ENCODE data around the gene TMEM255A.

The TMEM255A gene

GRCh38 chrX:120336899-120337298 is 25.6 kb upstream of the TMEM255A start:
- DNase-seq (ENCODE audit: extremely low spot score): no peak
- ChIA-PET CTCF (no interaction called here), POLR2A (no interaction called here)
- TF ChIP-seq ZNF384 (IDR thresholded peaks at IDR 0.05) (no peak), L3MBTL2 (conservative IDR thresholded peaks at IDR 0.05) (no peak), CTBP1 (IDR thresholded peaks at IDR 0.05; ENCODE audit: borderline replicate concordance) (no peak), FOXA1 (IDR thresholded peaks at IDR 0.05) (no peak), SUZ12 (IDR thresholded peaks at IDR 0.05) (no peak), TARDBP (IDR thresholded peaks at IDR 0.05) (no peak), NFRKB (IDR thresholded peaks at IDR 0.05) (no peak), ARNT (IDR thresholded peaks at IDR 0.05) (no peak), FOXM1 (IDR thresholded peaks at IDR 0.05; ENCODE audit: borderline replicate concordance) (no peak), SP1 (IDR thresholded peaks at IDR 0.05) (no peak), LEF1 (IDR thresholded peaks at IDR 0.05; ENCODE audit: borderline replicate concordance) (no peak), ELF4 (IDR thresholded peaks at IDR 0.05) (no peak), FOXK2 (IDR thresholded peaks at IDR 0.05) (no peak), PKNOX1 (IDR thresholded peaks at IDR 0.05) (no peak), HDGF (IDR thresholded peaks at IDR 0.05; ENCODE audit: borderline replicate concordance) (no peak), BHLHE40 (IDR thresholded peaks at IDR 0.05; ENCODE audit: borderline replicate concordance) (no peak)

- ChIA-PET POLR2A (no interaction called here), CTCF (no interaction called here)
- TF ChIP-seq FOXA1 (IDR thresholded peaks at IDR 0.05) (no peak), ELF4 (IDR thresholded peaks at IDR 0.05) (no peak), PKNOX1 (IDR thresholded peaks at IDR 0.05) (no peak), NFRKB (IDR thresholded peaks at IDR 0.05) (no peak), ARNT (IDR thresholded peaks at IDR 0.05) (no peak), SP1 (IDR thresholded peaks at IDR 0.05) (no peak), TARDBP (IDR thresholded peaks at IDR 0.05) (no peak), BHLHE40 (IDR thresholded peaks at IDR 0.05; ENCODE audit: borderline replicate concordance) (no peak), FOXK2 (IDR thresholded peaks at IDR 0.05) (no peak), CTBP1 (IDR thresholded peaks at IDR 0.05; ENCODE audit: borderline replicate concordance) (no peak)
- no peak for DNase-seq (ENCODE audit: extremely low spot score)
These were observed 24.0 kb upstream of the TMEM255A start for GRCh38 chrX:120335289-120335688.

- POLR2A ChIA-PET: no interaction called here
- CTCF ChIA-PET: no interaction called here
- TF ChIP-seq PKNOX1 (IDR thresholded peaks at IDR 0.05): no peak
- no peak for TF ChIP-seq FOXA1 (IDR thresholded peaks at IDR 0.05)
- TF ChIP-seq ZNF384 (IDR thresholded peaks at IDR 0.05): no peak
- TF ChIP-seq FOXM1 (IDR thresholded peaks at IDR 0.05; ENCODE audit: borderline replicate concordance): no peak
- no peak for DNase-seq (ENCODE audit: extremely low spot score)
These were observed 23.3 kb upstream of the TMEM255A start for GRCh38 chrX:120334603-120335002.

- ChIA-PET CTCF (no interaction called here), POLR2A (no interaction called here)
- DNase-seq (ENCODE audit: extremely low spot score): no peak
- TF ChIP-seq FOXK2 (IDR thresholded peaks at IDR 0.05) (no peak), SP1 (IDR thresholded peaks at IDR 0.05) (no peak), TARDBP (IDR thresholded peaks at IDR 0.05) (no peak), LEF1 (IDR thresholded peaks at IDR 0.05; ENCODE audit: borderline replicate concordance) (no peak), NFRKB (IDR thresholded peaks at IDR 0.05) (no peak), BHLHE40 (IDR thresholded peaks at IDR 0.05; ENCODE audit: borderline replicate concordance) (no peak), ZNF384 (IDR thresholded peaks at IDR 0.05) (no peak), ELF4 (IDR thresholded peaks at IDR 0.05) (no peak), PKNOX1 (IDR thresholded peaks at IDR 0.05) (no peak), CTBP1 (IDR thresholded peaks at IDR 0.05; ENCODE audit: borderline replicate concordance) (no peak), ARNT (IDR thresholded peaks at IDR 0.05) (no peak), FOXM1 (IDR thresholded peaks at IDR 0.05; ENCODE audit: borderline replicate concordance) (no peak)
These were observed 22.9 kb upstream of the TMEM255A start for GRCh38 chrX:120334151-120334550.

- TF ChIP-seq ZNF384 (IDR thresholded peaks at IDR 0.05) (no peak), TARDBP (IDR thresholded peaks at IDR 0.05) (no peak), HDGF (IDR thresholded peaks at IDR 0.05; ENCODE audit: borderline replicate concordance) (no peak), ELF4 (IDR thresholded peaks at IDR 0.05) (no peak), LEF1 (IDR thresholded peaks at IDR 0.05; ENCODE audit: borderline replicate concordance) (no peak), NFRKB (IDR thresholded peaks at IDR 0.05) (no peak), BHLHE40 (IDR thresholded peaks at IDR 0.05; ENCODE audit: borderline replicate concordance) (no peak), PKNOX1 (IDR thresholded peaks at IDR 0.05) (no peak), FOXM1 (IDR thresholded peaks at IDR 0.05; ENCODE audit: borderline replicate concordance) (no peak), SP1 (IDR thresholded peaks at IDR 0.05) (no peak), CTBP1 (IDR thresholded peaks at IDR 0.05; ENCODE audit: borderline replicate concordance) (no peak), L3MBTL2 (conservative IDR thresholded peaks at IDR 0.05) (no peak), FOXK2 (IDR thresholded peaks at IDR 0.05) (no peak), ARNT (IDR thresholded peaks at IDR 0.05) (no peak), SUZ12 (IDR thresholded peaks at IDR 0.05) (no peak), FOXA1 (IDR thresholded peaks at IDR 0.05) (no peak)
- ChIA-PET POLR2A (no interaction called here), CTCF (no interaction called here)
- no peak for DNase-seq (ENCODE audit: extremely low spot score)
These were observed 21.1 kb upstream of the TMEM255A start for GRCh38 chrX:120332394-120332793.

Data from HEK293T (cell line).